ENCODE data around the gene CHST11. TPM values are rescaled to one million over a fixed set of nuclear protein-coding genes. Genes with fewer than 3 reads are reported as not detected.

Gene CHST11
- polyA plus RNA-seq, 3 donors: 6.2 to 8.1 (median 7.6) TPM

DNA sequence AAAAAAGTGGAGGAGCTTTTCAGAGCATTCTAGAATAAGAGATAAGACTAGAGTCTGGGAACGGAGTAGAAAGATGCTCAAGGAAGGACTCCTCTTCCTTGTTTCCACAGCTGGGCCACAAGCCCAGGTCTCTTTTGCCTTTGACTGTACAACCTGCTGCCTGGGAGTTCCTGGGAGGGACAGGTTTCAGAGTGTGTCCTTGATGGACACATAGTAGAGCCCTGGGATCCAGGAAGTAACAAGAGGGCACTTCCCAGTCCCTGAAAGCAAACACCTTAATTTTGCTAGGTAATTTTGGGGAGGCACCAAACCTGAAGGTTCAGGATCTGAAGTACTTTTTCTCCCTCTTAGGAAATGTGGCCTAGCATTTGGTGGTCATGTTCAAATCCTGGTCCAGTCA lies 44.4 kb downstream of the CHST11 start:
- no peak for DNase-seq

GRCh38 chr12:104501660-104502059 lies 44.9 kb downstream of the CHST11 start:
- DNase-seq: no peak

GRCh38 chr12:104502217-104502616 lies 45.5 kb downstream of the CHST11 start:
- DNase-seq: no peak

DNA sequence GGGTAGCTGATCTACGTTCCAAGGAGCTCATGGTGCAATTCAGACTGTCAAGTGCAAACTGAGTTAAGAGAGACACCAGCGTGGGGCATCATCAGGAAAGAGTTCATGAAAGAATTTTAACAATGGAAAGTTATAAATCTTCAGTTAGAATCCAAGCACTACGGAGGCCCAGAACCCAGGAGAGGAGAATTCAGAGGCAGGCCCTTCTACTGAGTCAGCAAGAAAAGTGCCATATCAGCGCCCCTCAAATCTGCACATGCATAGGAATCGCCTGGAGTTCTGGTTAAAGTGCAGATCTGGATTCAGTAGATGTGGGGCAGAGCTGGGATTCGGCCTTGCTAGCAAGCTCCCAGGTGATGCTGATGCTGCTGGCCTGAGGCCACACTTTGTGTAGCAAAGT lies 45.9 kb downstream of the CHST11 start:
- DNase-seq: no peak

GRCh38 chr12:104503191-104503590 lies 46.4 kb downstream of the CHST11 start:
- no peak for DNase-seq

DNA sequence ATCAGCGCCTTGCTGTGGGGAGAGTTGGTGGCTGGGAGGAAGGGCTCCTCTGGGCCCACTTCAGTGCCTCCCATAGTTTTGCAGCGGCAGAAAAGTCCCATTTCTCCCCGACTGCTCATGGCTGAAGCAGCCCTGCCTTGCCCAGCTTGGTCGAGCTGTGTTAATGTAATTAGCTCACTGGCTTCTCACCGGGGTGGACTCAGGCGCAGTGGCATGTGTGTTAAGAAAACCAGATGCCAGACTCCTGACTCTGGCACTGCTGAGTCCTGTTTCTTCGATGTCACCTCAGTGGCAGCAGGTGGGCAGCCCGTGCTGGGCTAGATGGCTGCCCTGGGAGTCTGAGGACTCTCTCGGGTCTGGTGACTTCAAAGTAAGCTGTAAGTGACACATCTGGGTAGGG lies 47.4 kb downstream of the CHST11 start:
- DNase-seq: no peak

- no peak for DNase-seq
Observed at GRCh38 chr12:104505095-104505818, 48.5 kb downstream of the CHST11 start.

- no peak for DNase-seq
Observed at GRCh38 chr12:104506676-104507401, 50.1 kb downstream of the CHST11 start.

DNA sequence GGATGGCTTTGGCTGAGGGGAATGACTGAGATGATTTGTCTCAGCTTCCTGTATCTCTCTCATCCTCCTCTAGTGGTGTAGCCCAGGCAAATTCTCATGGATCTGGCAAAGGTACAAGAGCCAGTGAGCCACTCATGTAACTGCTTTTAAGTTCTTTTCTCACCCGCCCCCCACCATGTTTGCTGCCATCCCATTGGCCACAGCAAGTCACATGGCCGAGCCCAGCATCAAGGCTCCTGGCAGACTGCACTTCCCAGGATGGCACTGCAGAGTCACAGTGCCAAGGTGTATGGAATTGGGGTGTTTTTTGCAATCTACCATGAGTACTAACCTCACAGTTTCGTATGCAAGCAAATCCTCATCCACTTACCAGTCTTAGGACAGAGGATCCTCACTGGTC lies 50.9 kb downstream of the CHST11 start:
- no peak for DNase-seq

DNA sequence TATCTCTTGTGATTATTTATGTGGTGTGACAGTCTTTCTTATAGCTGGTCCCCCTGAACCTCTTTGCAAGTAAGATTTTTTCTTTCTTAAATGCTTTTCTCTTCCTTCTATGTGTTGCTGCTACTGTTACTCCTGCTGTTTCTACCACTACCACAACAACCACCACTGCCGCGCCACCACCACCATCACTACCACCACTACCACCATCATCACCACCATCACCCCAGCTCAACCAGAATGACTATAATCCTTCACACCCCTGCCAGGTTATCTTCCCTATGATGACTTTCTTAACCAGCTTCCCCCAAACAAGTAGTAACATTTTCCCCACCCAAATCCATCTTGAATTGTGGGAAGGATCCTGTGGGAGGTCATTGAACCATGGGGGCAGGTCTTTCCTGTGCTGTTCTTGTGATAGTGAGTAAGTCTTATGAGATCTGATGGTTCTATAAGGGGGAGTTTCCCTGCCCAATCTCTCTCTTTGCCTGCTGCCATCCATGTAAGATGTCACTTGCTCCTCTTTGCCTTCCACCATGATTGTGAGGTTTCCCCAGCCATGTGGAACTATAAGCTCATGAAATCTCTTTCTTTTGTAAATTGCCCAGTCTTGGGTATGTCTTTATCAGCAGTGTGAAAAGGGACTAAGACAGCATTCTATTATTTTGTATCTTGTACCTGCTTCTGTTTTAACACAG lies 52.2 kb downstream of the CHST11 start:
- no peak for DNase-seq

DNA sequence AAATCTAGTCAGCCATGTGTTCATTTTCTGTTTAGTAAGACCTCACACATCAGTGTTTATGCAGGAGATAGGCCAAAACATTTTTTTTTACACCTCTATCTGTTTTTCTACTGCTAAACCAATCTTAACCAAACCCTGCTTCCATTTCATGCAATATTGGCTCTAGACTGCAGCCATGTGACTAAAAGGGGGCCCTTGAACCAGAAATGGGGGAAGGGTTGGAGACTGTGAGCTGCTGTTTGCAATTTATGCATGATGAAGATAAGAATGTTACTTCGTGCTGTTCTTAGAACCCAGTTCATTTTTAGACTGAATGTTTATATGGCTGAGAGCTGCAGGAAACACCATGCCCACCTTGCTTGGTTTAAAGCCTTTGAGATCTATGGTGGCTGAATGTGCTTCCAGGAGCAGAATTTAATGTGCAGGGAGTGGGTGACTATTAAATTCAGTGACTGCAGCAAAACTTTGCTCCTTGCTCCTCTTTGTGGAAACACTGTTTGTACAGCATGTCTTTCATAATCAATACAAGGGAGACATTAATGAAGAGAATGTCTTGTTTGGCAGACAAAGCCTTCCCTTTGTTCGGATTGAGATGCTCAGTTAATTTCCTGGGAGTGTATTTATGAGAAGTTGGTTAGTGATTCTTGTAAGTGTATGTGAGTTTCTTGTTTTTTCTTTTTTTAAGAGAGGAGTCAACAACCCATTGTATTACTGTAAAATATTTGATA lies 53.6 kb downstream of the CHST11 start:
- no peak for DNase-seq

DNA sequence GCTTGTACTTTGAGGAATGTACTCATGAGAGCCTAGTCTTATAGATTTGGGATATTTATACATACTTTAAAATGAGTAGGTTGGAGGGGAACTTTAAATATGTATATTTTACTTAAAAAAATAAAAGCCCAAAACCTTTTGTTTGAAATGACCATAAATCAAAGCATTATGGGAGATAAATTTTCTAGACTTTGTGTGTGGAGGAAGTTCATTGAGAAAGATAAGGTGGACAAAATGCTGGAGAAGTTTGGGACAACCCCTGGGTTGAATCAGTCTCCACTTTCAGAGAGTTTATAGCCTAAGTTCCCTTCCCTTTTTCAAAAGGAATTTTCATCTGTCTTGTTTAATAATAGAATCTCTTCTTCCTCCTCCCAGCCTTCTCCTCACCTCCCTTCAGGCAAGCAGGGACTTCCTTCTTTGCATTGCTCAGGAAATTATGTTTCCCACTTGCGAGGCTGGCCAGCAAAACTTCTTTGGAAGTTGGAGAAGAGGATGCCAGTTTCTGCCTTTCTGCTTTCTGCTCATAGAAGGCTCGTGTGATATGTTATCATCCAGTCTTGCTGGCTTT lies 54.2 kb downstream of the CHST11 start:
- no peak for DNase-seq

DNA sequence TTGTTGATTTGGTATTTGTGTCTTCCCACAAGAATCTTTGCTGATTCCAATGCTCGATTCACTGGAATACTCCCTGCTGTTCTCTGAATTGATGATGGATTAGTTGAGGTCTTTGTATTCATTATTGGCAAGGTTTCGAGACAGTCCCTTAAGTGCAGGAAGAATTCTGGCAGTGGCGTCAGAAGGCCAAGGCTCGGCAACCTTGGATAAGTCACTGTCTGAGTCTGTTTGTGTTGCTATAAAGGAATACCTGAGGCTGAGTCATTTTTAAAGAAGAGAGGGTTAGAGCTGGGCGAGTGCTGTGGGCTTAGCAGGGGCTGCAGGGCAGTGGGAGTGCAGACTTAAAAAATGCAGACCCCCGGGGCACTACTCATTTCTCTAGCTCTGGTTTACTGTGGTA lies 56.9 kb downstream of the CHST11 start:
- DNase-seq: no peak

DNA sequence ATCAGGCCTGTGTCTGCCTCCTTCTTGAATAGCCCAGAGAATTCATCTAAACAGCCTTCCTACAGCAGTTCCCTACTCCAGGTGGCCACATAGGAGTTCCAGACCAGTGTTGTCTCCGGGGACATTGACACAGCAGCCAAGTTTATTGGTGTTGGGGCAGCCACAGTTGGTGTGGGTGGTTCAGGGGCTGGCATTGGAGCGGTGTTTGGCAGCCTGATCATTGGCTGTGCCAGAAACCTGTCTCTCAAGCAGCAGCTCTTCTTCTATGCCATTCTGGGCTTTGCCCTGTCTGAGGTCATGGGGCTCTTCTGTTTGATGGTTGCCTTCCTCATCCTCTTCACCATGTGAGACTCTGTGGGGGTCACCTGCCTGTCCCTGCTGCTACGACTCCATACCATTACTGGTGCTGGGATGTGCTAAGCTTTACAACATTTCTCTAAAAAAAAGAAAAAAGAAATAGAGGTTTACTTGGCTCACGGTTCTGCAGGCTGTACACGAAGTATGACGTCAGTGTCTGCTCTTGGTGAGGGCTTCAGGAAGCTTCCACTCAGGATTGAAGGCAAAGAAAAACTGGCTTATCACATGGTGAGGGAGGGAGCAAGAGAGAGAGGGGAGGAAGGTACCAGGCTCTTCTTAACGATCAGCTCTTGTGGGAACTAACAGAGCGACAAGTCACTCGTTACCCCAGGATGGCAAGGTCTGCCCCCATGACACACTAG lies 57.5 kb downstream of the CHST11 start:
- no peak for DNase-seq

- no peak for DNase-seq
Observed at GRCh38 chr12:104515899-104516298, 59.2 kb downstream of the CHST11 start.

DNA sequence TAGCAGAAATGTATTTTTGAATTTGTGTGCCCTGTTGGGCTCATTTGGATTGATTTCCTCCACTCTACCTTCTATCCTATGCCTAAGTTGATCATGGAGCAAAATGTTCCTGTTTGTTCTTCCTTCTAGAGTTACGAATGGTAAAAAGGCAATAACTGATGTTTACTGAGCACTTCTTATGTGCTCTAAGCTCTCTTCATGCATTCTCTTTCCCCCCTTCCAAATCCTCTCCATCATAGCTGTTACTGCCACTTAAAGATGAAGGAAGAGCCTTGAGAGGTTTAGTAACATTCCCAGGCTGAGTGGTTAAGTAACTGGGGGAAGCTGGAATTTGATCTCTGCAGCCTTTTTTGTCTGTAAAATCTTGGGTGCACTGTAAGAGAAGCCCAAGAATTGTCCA lies 60.1 kb downstream of the CHST11 start:
- DNase-seq: no peak

DNA sequence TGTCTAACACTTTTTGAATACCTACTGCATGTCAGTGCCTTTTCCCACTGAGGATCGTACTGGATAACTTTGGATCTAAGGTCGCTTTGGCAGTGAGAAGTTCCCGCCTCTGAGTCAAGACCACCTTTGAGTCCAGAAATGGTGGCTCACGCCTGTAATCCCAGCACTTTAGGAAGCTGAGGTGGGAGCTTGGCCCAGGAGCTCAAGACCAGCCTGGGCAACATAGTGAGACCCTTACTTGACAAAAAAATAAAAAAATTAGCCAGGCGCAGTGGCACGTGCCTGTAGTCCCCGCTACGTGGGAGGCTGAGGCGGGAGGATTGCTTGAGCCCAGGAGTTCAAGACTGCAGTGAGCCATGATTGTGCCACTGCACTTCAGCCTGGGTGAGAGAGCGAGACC lies 61.1 kb downstream of the CHST11 start:
- no peak for DNase-seq

DNA sequence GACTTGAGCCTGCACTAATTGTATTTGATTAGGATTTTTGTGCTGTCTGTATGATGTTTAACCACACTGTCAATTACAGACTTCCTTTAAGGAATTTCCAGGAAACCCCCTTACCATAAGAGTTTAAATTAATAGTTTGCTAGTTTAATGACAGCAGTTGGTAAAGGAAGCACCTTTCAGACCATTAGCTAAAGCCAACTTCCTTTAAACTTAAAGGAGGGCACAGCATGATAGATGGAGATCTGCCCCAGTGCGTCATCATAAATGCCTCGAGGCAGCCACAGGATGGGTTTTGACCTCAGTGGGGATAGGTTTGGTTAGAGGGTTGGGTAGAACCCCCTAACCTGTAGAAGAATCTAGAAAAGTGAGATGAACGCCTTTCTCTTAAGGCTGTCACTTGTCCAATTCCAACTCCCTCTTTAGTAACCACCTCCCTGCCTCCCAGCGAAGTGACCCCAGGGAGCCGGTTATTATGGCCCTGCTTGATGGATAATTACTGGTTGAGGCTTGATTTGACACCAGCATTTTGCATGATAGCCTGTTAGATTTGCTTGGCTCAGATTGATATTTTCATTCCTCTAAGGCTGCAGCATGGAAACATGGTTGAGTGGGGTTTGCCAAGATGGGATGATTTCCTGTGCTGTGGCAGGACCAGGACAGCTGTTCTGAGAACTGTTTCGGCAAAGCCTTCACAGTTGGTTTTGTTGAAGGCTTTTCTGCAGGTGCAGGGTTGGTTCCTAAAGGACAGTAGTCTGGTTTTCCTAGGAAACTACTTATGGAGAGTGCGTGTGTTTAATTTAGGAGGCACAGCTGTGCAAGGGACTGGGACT lies 62.7 kb downstream of the CHST11 start:
- no peak for DNase-seq

- DNase-seq: no peak
Observed at GRCh38 chr12:104520242-104520900, 63.6 kb downstream of the CHST11 start.

DNA sequence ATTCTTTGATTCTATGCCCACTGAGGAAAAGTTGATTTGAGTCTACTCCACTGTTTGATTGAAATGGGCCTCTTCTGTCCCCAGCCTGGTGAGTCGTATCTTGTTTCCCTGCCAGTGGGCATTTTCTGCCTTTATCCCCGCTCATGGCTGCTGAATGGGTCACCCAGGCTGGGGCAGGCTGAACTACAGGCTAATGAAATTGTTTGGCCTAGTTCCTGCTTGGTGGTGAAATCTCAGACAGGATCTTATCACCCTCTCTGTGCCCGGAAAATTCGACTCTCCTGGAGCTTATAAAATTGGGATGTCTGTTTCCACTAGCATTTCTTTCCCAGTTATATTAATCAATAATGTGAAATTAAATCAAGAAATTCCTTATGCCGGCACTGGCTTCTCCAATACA lies 65.0 kb downstream of the CHST11 start:
- DNase-seq: no peak
